NT2/D1 (cell line): ENCODE measurements around the gene CFLAR.

Experiments used
- DNase-seq: peaks from one replicate; pipeline ENCODE4 v3.0.0-alpha.2; 2011; ENCODE audit warnings: low read depth, low spot score
- H3K27me3 ChIP-seq: 2 replicates; pipeline ENCODE4 v1.6.0; 2011; ENCODE audit warnings: mild to moderate bottlenecking; ENCODE audit not compliant: insufficient read length, insufficient read depth
- H3K36me3 ChIP-seq: 2 replicates; pipeline ENCODE4 v1.6.1; 2011; ENCODE audit warnings: mild to moderate bottlenecking, low read length, mixed read lengths; ENCODE audit not compliant: insufficient read depth, insufficient read length
- H3K4me1 ChIP-seq: 2 replicates; pipeline ENCODE4 v1.5.1; 2011; ENCODE audit not compliant: insufficient read depth, insufficient read length
- H3K4me3 ChIP-seq: 2 replicates; pipeline ENCODE4 v1.5.1; 2011; ENCODE audit warnings: low read depth; ENCODE audit not compliant: insufficient read length
- H3K9ac ChIP-seq: 2 replicates; pipeline ENCODE4 v1.6.0; 2011; ENCODE audit warnings: low read depth; ENCODE audit not compliant: insufficient read length
- H3K9me3 ChIP-seq: 2 replicates; pipeline ENCODE4 v1.5.1; 2011; ENCODE audit warnings: mild to moderate bottlenecking, low read length; ENCODE audit not compliant: insufficient read depth
- SUZ12 ChIP-seq: IDR thresholded peaks from 2 replicates; pipeline ENCODE4 v1.6.1; 2011; ENCODE audit not compliant: insufficient read length, insufficient read depth; ENCODE audit errors: extremely low read depth
- YY1 ChIP-seq: IDR thresholded peaks from 2 replicates; pipeline ENCODE4 v1.6.1; 2011; ENCODE audit not compliant: insufficient read length, insufficient read depth
- ZNF274 ChIP-seq: IDR thresholded peaks from 2 replicates; pipeline ENCODE4 v1.6.1; 2011; ENCODE audit warnings: mild to moderate bottlenecking, low read depth, low read length

Gene CFLAR

GRCh38 chr2:201218780-201219179 is 102.8 kb downstream of the CFLAR start:
- H3K4me3 ChIP-seq: no peak overlapping the region
- H3K9me3 ChIP-seq: peaks cover 5% of the 10 kb centered on the region; the same call in 1 of the 2 replicates
- peaks cover 5% of the 10 kb centered on the region for H3K36me3 ChIP-seq
- H3K9ac ChIP-seq: no peak overlapping the region
- no peaks in the 10 kb centered on the region for H3K27me3 ChIP-seq
- DNase-seq: no peak
- TF ChIP-seq SUZ12 (no peak), YY1 (no peak), ZNF274 (no peak)
- H3K4me1 ChIP-seq: no peaks in the 10 kb centered on the region

DNA sequence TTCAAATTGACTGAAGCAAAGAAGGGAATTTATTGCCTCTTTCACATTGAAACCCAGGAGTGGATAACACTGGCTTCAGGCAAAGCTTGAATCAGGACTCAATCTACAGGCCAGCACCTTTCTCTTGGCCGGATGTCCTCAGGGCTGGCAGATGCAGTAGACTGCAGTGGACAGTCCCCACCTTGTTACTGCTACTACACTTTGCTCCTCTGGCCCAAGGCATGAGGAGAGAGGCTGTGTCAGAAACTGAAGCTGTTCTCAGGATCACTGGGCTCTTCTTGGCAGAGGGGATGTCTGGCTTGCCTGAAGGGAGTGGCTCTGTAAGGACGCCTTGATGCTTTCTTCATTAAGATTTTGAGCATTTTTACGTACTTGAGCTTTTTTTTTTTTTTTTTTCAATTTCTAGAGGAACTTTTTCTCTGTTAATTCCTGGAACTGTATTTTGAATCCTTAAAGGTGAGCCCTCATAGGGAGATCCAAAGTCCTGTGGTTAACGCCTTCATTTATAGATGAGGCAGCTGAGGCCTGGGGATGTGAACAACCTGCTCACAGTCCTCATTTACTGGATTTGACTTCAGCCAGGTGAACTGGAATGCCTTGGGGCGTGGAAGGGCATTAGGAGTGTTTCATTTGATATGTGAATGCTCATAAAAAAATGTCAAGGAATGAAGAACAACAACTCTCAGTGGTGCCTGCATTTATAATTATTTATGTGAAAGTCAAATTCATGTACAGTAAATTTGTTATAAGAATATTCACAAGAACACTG is 103.5 kb downstream of the CFLAR start:
- DNase-seq: no peak
- H3K9ac ChIP-seq: no peak overlapping the region
- peaks cover 5% of the 10 kb centered on the region; the same call in 1 of the 2 replicates for H3K9me3 ChIP-seq
- no peaks in the 10 kb centered on the region for H3K27me3 ChIP-seq
- H3K4me3 ChIP-seq: no peak overlapping the region
- peaks cover 5% of the 10 kb centered on the region for H3K36me3 ChIP-seq
- H3K4me1 ChIP-seq: no peaks in the 10 kb centered on the region
- TF ChIP-seq ZNF274 (no peak), SUZ12 (no peak), YY1 (no peak)

- no peaks in the 10 kb centered on the region for H3K4me1 ChIP-seq
- no peak for DNase-seq
- no peak for TF ChIP-seq SUZ12
- no peak for TF ChIP-seq YY1
- no peaks in the 10 kb centered on the region for H3K27me3 ChIP-seq
- peaks cover 5% of the 10 kb centered on the region; the same call in 1 of the 2 replicates for H3K9me3 ChIP-seq
- no peak overlapping the region for H3K9ac ChIP-seq
- no peak overlapping the region for H3K4me3 ChIP-seq
- H3K36me3 ChIP-seq: peaks cover 5% of the 10 kb centered on the region
Measured at GRCh38 chr2:201220102-201220570, 104.2 kb downstream of the CFLAR start.

GRCh38 chr2:201223089-201224073 is 107.4 kb downstream of the CFLAR start:
- Histone ChIP-seq H3K9me3 (peaks cover 5% of the 10 kb centered on the region; the same call in 1 of the 2 replicates), H3K27me3 (no peaks in the 10 kb centered on the region), H3K36me3 (peaks cover 1% of the 10 kb centered on the region), H3K4me1 (no peaks in the 10 kb centered on the region), H3K4me3 (no peak overlapping the region), H3K9ac (no peak overlapping the region)
- no peak for DNase-seq
- TF ChIP-seq SUZ12 (no peak), ZNF274 (no peak), YY1 (no peak)
